Naive thymus-derived CD4-positive, alpha-beta T cell (primary cell): ENCODE measurements around the gene COPE. TPM values are rescaled to one million over a fixed set of nuclear protein-coding genes. Genes with fewer than 3 reads are reported as not detected.

Source experiments
- ATAC-seq: fragments of 150-1000 bp; cut with Tn5 transposase; 2 replicates; pipeline ENCODE4 v1.10.0; 2021; ENCODE audit warnings: mild to moderate bottlenecking, moderate library complexity
- CTCF ChIA-PET: fragments of 350-600 bp; sonication (Branson Sonifier 250); formaldehyde crosslinking; loops from one replicate; lab custom pipeline; 2021; ENCODE audit warnings: antibody characterized with exemption; lab: Charles Lee
- POLR2A ChIA-PET: fragments of 350-600 bp; sonication (Branson Sonifier 250); formaldehyde crosslinking; loops from one replicate; lab custom pipeline; 2021; ENCODE audit warnings: antibody characterized with exemption, inconsistent platforms; lab: Charles Lee
- DNase-seq, 9 donors: peaks; one replicate each; pipeline versions ENCODE4 v3.0.0 to v3.0.0-alpha.2; 2020 to 2022; ENCODE audit warnings: mixed read lengths in 1 of 9
- H3K27ac ChIP-seq: one replicate; pipeline ENCODE4 v1.7.0; 2013; ENCODE audit warnings: mild to moderate bottlenecking, low read depth, low read length, moderate library complexity
- H3K27me3 ChIP-seq, 2 donors: one replicate each; pipeline ENCODE4 v1.7.0; 2013; ENCODE audit warnings: low read length in 2 of 2, mild to moderate bottlenecking in 2 of 2, moderate library complexity in 2 of 2; ENCODE audit not compliant: control insufficient read depth in 2 of 2, insufficient read depth in 2 of 2
- H3K36me3 ChIP-seq, 3 experiments: 1 replicate in 2 of 3; 2 replicates in 1 of 3; pipeline ENCODE4 v1.7.0; 2013; ENCODE audit warnings: low read length in 3 of 3, mild to moderate bottlenecking in 3 of 3, moderate library complexity in 1 of 3; ENCODE audit not compliant: insufficient read depth in 3 of 3, control insufficient read depth in 2 of 3
- H3K4me1 ChIP-seq, 2 donors: one replicate each; pipeline ENCODE4 v1.7.0; 2013; ENCODE audit warnings: low read length in 2 of 2, mild to moderate bottlenecking in 2 of 2, moderate library complexity in 1 of 2; ENCODE audit not compliant: control insufficient read depth in 2 of 2, insufficient read depth in 2 of 2
- H3K4me3 ChIP-seq: 2 replicates; pipeline ENCODE4 v1.7.0; 2013; ENCODE audit warnings: mild to moderate bottlenecking, low read length
- H3K9me3 ChIP-seq, 3 experiments: 1 replicate in 2 of 3; 2 replicates in 1 of 3; pipeline ENCODE4 v1.7.0; 2013; ENCODE audit warnings: low read length in 3 of 3; ENCODE audit not compliant: control insufficient read depth in 2 of 3
- H3K27ac Mint-ChIP-seq, 9 donors: one replicate each; pipeline ENCODE4 v1.8.0; 2020 to 2022; ENCODE audit warnings: mixed read lengths in 9 of 9, mild to moderate bottlenecking in 8 of 9, moderate library complexity in 5 of 9, inconsistent platforms in 2 of 9
- H3K27me3 Mint-ChIP-seq, 5 donors: one replicate each; pipeline ENCODE4 v1.8.0; 2021 to 2022; ENCODE audit warnings: mixed read lengths in 5 of 5, mild to moderate bottlenecking in 1 of 5
- H3K36me3 Mint-ChIP-seq, 5 donors: one replicate each; pipeline ENCODE4 v1.8.0; 2020 to 2022; ENCODE audit warnings: mixed read lengths in 5 of 5, mild to moderate bottlenecking in 3 of 5, inconsistent platforms in 1 of 5
- H3K4me1 Mint-ChIP-seq, 7 donors: one replicate each; pipeline ENCODE4 v1.8.0; 2020 to 2022; ENCODE audit warnings: mixed read lengths in 7 of 7, mild to moderate bottlenecking in 3 of 7, inconsistent platforms in 1 of 7
- H3K4me3 Mint-ChIP-seq, 10 donors: one replicate each; pipeline ENCODE4 v1.8.0; 2020 to 2022; ENCODE audit warnings: mild to moderate bottlenecking in 10 of 10, mixed read lengths in 10 of 10, moderate library complexity in 6 of 10, inconsistent platforms in 2 of 10
- H3K9me3 Mint-ChIP-seq, 11 donors: one replicate each; pipeline ENCODE4 v1.8.0; 2020 to 2022; ENCODE audit warnings: mixed read lengths in 11 of 11, mild to moderate bottlenecking in 4 of 11, inconsistent platforms in 1 of 11, moderate library complexity in 1 of 11
- intact Hi-C, 2 donors: fragments of 100-400 bp; cut with micrococcal nuclease; formaldehyde crosslinking; loops; one replicate each; pipeline ENCODE4 v1.15.1; 2023
- polyA plus RNA-seq, 2 donors: library from polyadenylated mRNA; unstranded; fragments of 300-500 nt; fragmentation: Illumina TruSeq; gene quantifications; one replicate each; pipeline ENCODE4 v1.2.3, GENCODE V29; 2021
- total RNA-seq, 6 experiments: library from RNA in 5 of 6; stranded (reverse) in 5 of 6; gene quantifications; 1 replicate in 5 of 6; 2 replicates in 1 of 6; pipeline ENCODE4 v1.2.3 and lab custom pipeline; 2021 to 2026

The COPE gene
- total and polyA plus RNA-seq, 7 experiments from 2014 or later = 124 to 283 (median 182) TPM

GRCh38 chr19:18941628-18942354 lies 22.6 kb upstream of the COPE start:
- CTCF ChIA-PET = interaction anchor here (0.8 kb wide), 1 partner anchor 477 kb away, joined by 4 read pairs; no protein-coding TSS in a partner anchor
- no peak for DNase-seq
- POLR2A ChIA-PET = no interaction called here
- Histone ChIP-seq H3K27me3 (no peaks in the 10 kb centered on the region), H3K4me3 (no peak overlapping the region), H3K9me3 (no peaks in the 10 kb centered on the region), H3K27ac (no peak overlapping the region), H3K4me1 (no peaks in the 10 kb centered on the region), H3K36me3 (no peaks in the 10 kb centered on the region)
- Mint-ChIP-seq H3K36me3 (no peaks in the 10 kb centered on the region), H3K27ac (peak overlapping the region in 1 of 9 donors; percentile 28), H3K4me3 (peak overlapping the region in 9 of 10 donors; percentile 12 to 81 (median 42)), H3K4me1 (peaks cover 0 to 18% (median 12%) of the 10 kb centered on the region in 7 donors), H3K9me3 (peaks cover 0 to 2% (median 0%) of the 10 kb centered on the region in 11 donors), H3K27me3 (peaks cover 11 to 50% (median 36%) of the 10 kb centered on the region in 5 donors)
- intact Hi-C loops = loop anchor here (1.0 kb wide), 1 partner anchor 22 kb away; the partner anchor contains the start of genes COPE (in 2 of the 2) and DDX49 (in 2 of the 2)
- no peak for ATAC-seq

GRCh38 chr19:18940769-18941627 lies 21.8 kb upstream of the COPE start, which contains the start of gene HOMER3:
HOMER3 (minus strand) TSS chr19:18941217; CDS start chr19:18938982, 2,235 bp downstream.
- peak within 1 kb of the TSS; percentile 33 for H3K4me3 ChIP-seq
- no peaks in the 10 kb centered on the region for H3K9me3 ChIP-seq
- ATAC-seq (peak; percentile 95), DNase-seq (peak; percentile 46 to 90 (median 65))
- H3K4me1 Mint-ChIP-seq = peaks cover 0 to 18% (median 12%) of the 10 kb centered on the region in 7 donors
- no peaks in the 10 kb centered on the region for H3K36me3 Mint-ChIP-seq
- H3K4me3 Mint-ChIP-seq = peak within 1 kb of the TSS; percentile 42 to 81 (median 60)
- ChIA-PET CTCF (no interaction called here), POLR2A (no interaction called here)
- H3K27me3 ChIP-seq = no peaks in the 10 kb centered on the region
- peak within 1 kb of the TSS in 3 of 9 donors; percentile 20 to 65 (median 28) for H3K27ac Mint-ChIP-seq
- no peaks in the 10 kb centered on the region for H3K4me1 ChIP-seq
- intact Hi-C loops = loop anchor here (1.0 kb wide), 1 partner anchor 22 kb away; the partner anchor contains the start of genes COPE (in 2 of the 2) and DDX49 (in 2 of the 2)
- no peaks in the 10 kb centered on the region for H3K36me3 ChIP-seq
- no peak within 1 kb of the TSS for H3K27ac ChIP-seq
- H3K27me3 Mint-ChIP-seq = peaks cover 11 to 50% (median 30%) of the 10 kb centered on the region in 5 donors
- peaks cover 0 to 2% (median 0%) of the 10 kb centered on the region in 11 donors for H3K9me3 Mint-ChIP-seq

GRCh38 chr19:18939922-18940768 lies 21.0 kb upstream of the COPE start:
- intact Hi-C loops = no loop called here
- CTCF ChIA-PET = no interaction called here
- H3K27ac ChIP-seq = no peak overlapping the region
- POLR2A ChIA-PET = interaction anchor here (0.5 to 0.6 kb wide), 3 partner anchors 139 to 372 kb away, joined by 3 to 4 read pairs (median 3); no protein-coding TSS in a partner anchor
- no peaks in the 10 kb centered on the region for H3K4me1 ChIP-seq
- Mint-ChIP-seq H3K36me3 (no peaks in the 10 kb centered on the region), H3K4me3 (peak overlapping the region; percentile 43 to 81 (median 66)), H3K27me3 (peaks cover 11 to 50% (median 30%) of the 10 kb centered on the region in 5 donors), H3K9me3 (peaks cover 0 to 2% (median 0%) of the 10 kb centered on the region in 11 donors), H3K27ac (peak overlapping the region in 6 of 9 donors; percentile 20 to 65 (median 35)), H3K4me1 (peaks cover 0 to 18% (median 12%) of the 10 kb centered on the region in 7 donors)
- H3K9me3 ChIP-seq = no peaks in the 10 kb centered on the region
- DNase-seq (no peak), ATAC-seq (peak; percentile 31)
- H3K36me3 ChIP-seq = no peaks in the 10 kb centered on the region
- H3K27me3 ChIP-seq = no peaks in the 10 kb centered on the region
- H3K4me3 ChIP-seq = peak overlapping the region; percentile 33

DNA sequence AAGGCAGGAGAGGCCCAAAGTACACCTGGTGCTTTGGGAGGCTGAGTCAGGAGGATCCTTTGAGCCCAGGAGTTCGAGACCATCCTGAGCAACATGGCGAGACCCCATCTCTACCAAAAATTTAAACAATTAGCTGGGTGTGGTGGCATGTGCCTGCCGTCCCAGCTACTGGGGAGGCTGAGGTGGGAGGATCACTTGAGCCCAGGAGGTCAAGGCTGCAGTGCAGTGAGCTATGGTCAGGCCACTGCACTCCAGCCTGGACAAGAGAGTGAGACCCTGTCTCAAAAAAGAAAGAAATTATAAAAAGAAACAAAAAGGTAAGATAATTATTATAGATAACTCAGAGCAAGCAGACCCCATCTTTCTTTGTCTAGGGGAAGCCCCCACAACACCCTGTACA lies 20.0 kb upstream of the COPE start:
- Mint-ChIP-seq H3K4me1 (peaks cover 0 to 18% (median 12%) of the 10 kb centered on the region in 7 donors), H3K27me3 (peaks cover 12 to 53% (median 28%) of the 10 kb centered on the region in 5 donors), H3K36me3 (no peaks in the 10 kb centered on the region), H3K9me3 (peaks cover 0 to 2% (median 0%) of the 10 kb centered on the region in 11 donors), H3K27ac (no peak overlapping the region), H3K4me3 (peak overlapping the region in 9 of 10 donors; percentile 16 to 81 (median 64))
- ChIA-PET POLR2A (interaction anchor here (0.6 kb wide), 1 partner anchor 246 kb away, joined by 4 read pairs; no protein-coding TSS in a partner anchor), CTCF (interaction anchor here (0.6 kb wide), 1 partner anchor 174 kb away, joined by 3 read pairs; no protein-coding TSS in a partner anchor)
- Histone ChIP-seq H3K36me3 (no peaks in the 10 kb centered on the region), H3K4me1 (no peaks in the 10 kb centered on the region), H3K27ac (no peak overlapping the region), H3K4me3 (no peak overlapping the region), H3K27me3 (no peaks in the 10 kb centered on the region), H3K9me3 (no peaks in the 10 kb centered on the region)
- DNase-seq = no peak
- no peak for ATAC-seq
- intact Hi-C loops = no loop called here

DNA sequence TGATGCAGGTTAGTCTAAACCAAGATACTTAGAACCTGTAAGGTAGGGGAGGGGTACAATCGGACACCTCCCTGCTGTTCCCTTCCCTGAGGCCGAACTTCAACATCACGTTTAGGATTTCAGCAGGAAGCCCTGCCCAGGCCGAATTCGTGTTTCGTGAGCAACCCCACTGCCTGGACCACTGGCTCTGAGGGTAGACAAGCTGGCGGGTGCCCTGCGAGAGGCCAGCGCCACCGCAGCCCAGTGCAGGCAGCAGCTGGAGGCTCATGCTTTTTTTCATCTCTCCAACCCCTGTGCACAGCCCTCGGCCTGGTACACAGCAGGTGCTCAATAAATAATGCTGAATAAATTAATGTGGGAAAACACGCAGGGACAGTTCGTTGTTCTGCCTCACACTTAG lies 14.1 kb upstream of the COPE start:
- Histone ChIP-seq H3K27ac (no peak overlapping the region), H3K4me3 (no peak overlapping the region), H3K36me3 (peaks cover 0 to 4% (median 0%) of the 10 kb centered on the region in 3 experiments), H3K27me3 (no peaks in the 10 kb centered on the region), H3K4me1 (peaks cover 3 to 7% of the 10 kb centered on the region in 2 donors), H3K9me3 (no peaks in the 10 kb centered on the region)
- ChIA-PET POLR2A (interaction anchor here (2.0 kb wide), 1 partner anchor 14 kb away, joined by 8 read pairs; the partner anchor contains the start of genes COPE and DDX49), CTCF (no interaction called here)
- H3K9me3 Mint-ChIP-seq = peaks cover 0 to 1% (median 0%) of the 10 kb centered on the region in 11 donors
- peaks cover 0 to 24% (median 8%) of the 10 kb centered on the region in 5 donors for H3K27me3 Mint-ChIP-seq
- H3K4me1 Mint-ChIP-seq = peaks cover 0 to 15% (median 8%) of the 10 kb centered on the region in 7 donors
- intact Hi-C loops = loop anchor here in 1 of 2 donors (5.0 kb wide), 1 partner anchor 296 kb away; the partner anchor contains the start of gene KLHL26
- peak overlapping the region in 7 of 10 donors; percentile 17 to 84 (median 80) for H3K4me3 Mint-ChIP-seq
- no peak overlapping the region for H3K27ac Mint-ChIP-seq
- ATAC-seq (no peak), DNase-seq (no peak)
- H3K36me3 Mint-ChIP-seq = no peaks in the 10 kb centered on the region
